HEK293 (cell line): ENCODE measurements around the gene USP19.

ENCODE experiments used
- CTCF ChIA-PET: fragments of 350-600 bp; formaldehyde crosslinking; extraction: SDS; loops from one replicate; lab custom pipeline; 2021; ENCODE audit warnings: antibody characterized with exemption; lab: Yijun Ruan, JAX
- POLR2A ChIA-PET: fragments of 300-600 bp; formaldehyde crosslinking; extraction: SDS; loops from one replicate; lab custom pipeline; 2020; ENCODE audit warnings: antibody characterized with exemption, inconsistent platforms; lab: Yijun Ruan, JAX
- H3K27ac ChIP-seq: fragments of 200-500 bp; sonication (Bioruptor generic); 2 replicates; pipeline ENCODE4 v1.5.1; 2014; ENCODE audit warnings: low read depth, low read length, control low read depth, inconsistent platforms; ENCODE audit errors: extremely low read depth
- H3K36me3 ChIP-seq, 2 experiments: fragments of 200-500 bp in 1 of 2; sonication (Bioruptor generic) in 1 of 2; 1 replicate in 1 of 2; 2 replicates in 1 of 2; pipeline ENCODE4 v1.5.1; 2014 to 2017; ENCODE audit warnings: inconsistent platforms in 2 of 2, low read length in 2 of 2; ENCODE audit not compliant: control insufficient read depth in 2 of 2, insufficient read depth in 1 of 2
- H3K4me1 ChIP-seq: fragments of 200-500 bp; sonication (Bioruptor generic); 2 replicates; pipeline ENCODE4 v1.5.1; 2014; ENCODE audit warnings: mild to moderate bottlenecking, low read length, inconsistent platforms; ENCODE audit not compliant: control insufficient read depth, insufficient read depth
- H3K4me3 ChIP-seq: 2 replicates; pipeline ENCODE4 v1.5.1; 2011; ENCODE audit warnings: low read depth, mild to moderate bottlenecking, control low read depth, low read length, moderate library complexity
- H3K9me3 ChIP-seq: fragments of 200-500 bp; sonication (Bioruptor generic); 2 replicates; pipeline ENCODE4 v1.5.1; 2014; ENCODE audit warnings: low read depth, low read length, inconsistent platforms; ENCODE audit not compliant: control insufficient read depth, insufficient read depth
- EGR2 ChIP-seq: fragments of 450-650 bp; formaldehyde crosslinking; IDR thresholded peaks from 2 replicates; pipeline ENCODE4 v1.5.1; 2016; ENCODE audit warnings: low read depth, missing biosample characterization, missing genetic modification characterization
- GLI4 ChIP-seq: fragments of 450-650 bp; formaldehyde crosslinking; IDR thresholded peaks from 2 replicates; pipeline ENCODE4 v1.5.1; 2016; ENCODE audit warnings: missing biosample characterization, missing genetic modification characterization
- GLIS2 ChIP-seq: fragments of 450-650 bp; formaldehyde crosslinking; IDR thresholded peaks from 2 replicates; pipeline ENCODE4 v1.5.1; 2016; ENCODE audit warnings: missing biosample characterization, missing genetic modification characterization
- HOXC10 ChIP-seq: sonication (generic); formaldehyde crosslinking; IDR thresholded peaks from 2 replicates; pipeline ENCODE4 v1.8.1; 2023; ENCODE audit warnings: mild to moderate bottlenecking, missing genetic modification reagents
- INSM2 ChIP-seq: fragments of 450-650 bp; formaldehyde crosslinking; IDR thresholded peaks from 2 replicates; pipeline ENCODE4 v1.5.1; 2016; ENCODE audit warnings: missing biosample characterization, missing genetic modification characterization
- KLF7 ChIP-seq: fragments of 450-650 bp; formaldehyde crosslinking; IDR thresholded peaks from 2 replicates; pipeline ENCODE4 v1.5.1; 2016; ENCODE audit warnings: missing biosample characterization, missing genetic modification characterization, borderline replicate concordance
- PRDM6 ChIP-seq: fragments of 450-650 bp; formaldehyde crosslinking; IDR thresholded peaks from 2 replicates; pipeline ENCODE4 v1.5.1; 2017; ENCODE audit warnings: missing biosample characterization, missing genetic modification characterization
- TCF7L2 ChIP-seq: IDR thresholded peaks from 2 replicates; pipeline ENCODE4 v1.6.1; 2011; ENCODE audit warnings: low read depth, mild to moderate bottlenecking, inconsistent platforms, low read length, moderate library complexity, borderline replicate concordance
- ZNF138 ChIP-seq: fragments of 450-650 bp; formaldehyde crosslinking; IDR thresholded peaks from 2 replicates; pipeline ENCODE4 v1.5.1; 2016; ENCODE audit warnings: missing biosample characterization, missing genetic modification characterization, borderline replicate concordance
- ZNF16 ChIP-seq: fragments of 450-650 bp; formaldehyde crosslinking; IDR thresholded peaks from 2 replicates; pipeline ENCODE4 v1.5.1; 2016; ENCODE audit warnings: low read depth, missing biosample characterization, missing genetic modification characterization
- ZNF214 ChIP-seq: fragments of 450-650 bp; formaldehyde crosslinking; IDR thresholded peaks from 2 replicates; pipeline ENCODE4 v1.5.1; 2017; ENCODE audit warnings: missing biosample characterization, mild to moderate bottlenecking, missing genetic modification characterization, borderline replicate concordance
- ZNF248 ChIP-seq: fragments of 450-650 bp; formaldehyde crosslinking; IDR thresholded peaks from 2 replicates; pipeline ENCODE4 v1.5.1; 2017; ENCODE audit warnings: missing biosample characterization, missing genetic modification characterization
- ZNF302 ChIP-seq: fragments of 450-650 bp; formaldehyde crosslinking; IDR thresholded peaks from 2 replicates; pipeline ENCODE4 v1.5.1; 2016; ENCODE audit warnings: missing biosample characterization, missing genetic modification characterization, low read depth
- ZNF423 ChIP-seq: fragments of 450-650 bp; formaldehyde crosslinking; IDR thresholded peaks from 2 replicates; pipeline ENCODE4 v1.5.1; 2016; ENCODE audit warnings: missing biosample characterization, missing genetic modification characterization
- ZNF426 ChIP-seq: fragments of 450-650 bp; formaldehyde crosslinking; IDR thresholded peaks from 2 replicates; pipeline ENCODE4 v1.5.1; 2017; ENCODE audit warnings: missing biosample characterization, missing genetic modification characterization, mild to moderate bottlenecking, inconsistent platforms, moderate library complexity
- ZNF513 ChIP-seq: fragments of 450-650 bp; IDR thresholded peaks from 2 replicates; pipeline ENCODE4 v1.5.1; 2018; ENCODE audit warnings: missing biosample characterization, missing genetic modification characterization
- ZNF560 ChIP-seq: fragments of 450-650 bp; formaldehyde crosslinking; IDR thresholded peaks from 2 replicates; pipeline ENCODE4 v1.5.1; 2017; ENCODE audit warnings: missing biosample characterization, missing genetic modification characterization, borderline replicate concordance
- ZNF561 ChIP-seq: fragments of 450-650 bp; IDR thresholded peaks from 2 replicates; pipeline ENCODE4 v1.5.1; 2018; ENCODE audit warnings: missing biosample characterization, missing genetic modification characterization, borderline replicate concordance
- ZNF792 ChIP-seq: fragments of 450-650 bp; formaldehyde crosslinking; IDR thresholded peaks from 2 replicates; pipeline ENCODE4 v1.5.1; 2016; ENCODE audit warnings: missing biosample characterization, missing genetic modification characterization
- ZNF830 ChIP-seq: fragments of 450-650 bp; IDR thresholded peaks from 2 replicates; pipeline ENCODE4 v1.5.0; 2018; ENCODE audit warnings: missing biosample characterization, missing genetic modification characterization, low read depth, mild to moderate bottlenecking, moderate library complexity
- ZXDB ChIP-seq: fragments of 450-650 bp; formaldehyde crosslinking; IDR thresholded peaks from 2 replicates; pipeline ENCODE4 v1.5.1; 2016; ENCODE audit warnings: missing biosample characterization, missing genetic modification characterization

Gene USP19

GRCh38 chr3:49111347-49111746 lies 9.3 kb downstream of the USP19 start:
- H3K36me3 ChIP-seq, result peaks cover 4 to 89% of the 10 kb centered on the region in 2 experiments; a peak in 2 of 3 replicates
- H3K27ac ChIP-seq, result no peak overlapping the region
- CTCF ChIA-PET, result no interaction called here
- POLR2A ChIA-PET, result interaction anchor here (0.6 to 1.3 kb wide), 2 partner anchors 18 to 148 kb away, joined by 3 to 5 read pairs; partner anchors contain the start of gene QRICH1
- H3K9me3 ChIP-seq, result no peaks in the 10 kb centered on the region
- no peak overlapping the region for H3K4me3 ChIP-seq
- TF ChIP-seq HOXC10 (CRISPR knock-in tag) (no peak), ZNF560 (tag by site-specific recombination) (no peak)
- TF ChIP-seq, all 188 proteins: peak for 0
- no peaks in the 10 kb centered on the region for H3K4me1 ChIP-seq

DNA sequence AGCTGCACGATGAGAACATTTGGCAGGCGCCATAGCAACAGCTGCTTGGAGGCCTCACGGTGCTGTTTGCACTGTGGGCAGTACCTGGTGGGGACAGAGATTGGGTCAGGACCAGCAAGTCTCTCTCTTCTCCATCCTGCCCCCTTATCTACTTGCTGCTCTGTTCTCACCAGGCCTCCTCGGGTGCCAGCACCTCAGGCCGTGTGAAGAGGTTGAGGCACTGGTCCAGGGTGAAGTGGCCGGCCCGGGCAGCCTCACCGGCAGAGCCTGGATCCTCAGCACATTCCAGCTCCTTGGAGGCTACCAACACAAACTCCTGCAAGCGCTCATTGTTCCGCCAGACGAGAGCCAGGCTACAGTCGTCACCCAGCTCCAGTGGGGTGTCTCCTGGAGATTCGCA lies 9.8 kb downstream of the USP19 start:
- ChIA-PET POLR2A (interaction anchor here (1.3 kb wide), 1 partner anchor 17 kb away, joined by 5 read pairs; the partner anchor contains the start of gene QRICH1), CTCF (no interaction called here)
- no peak for TF ChIP-seq GLI4 (tag by site-specific recombination)
- no peak for TF ChIP-seq TCF7L2
- no peak for TF ChIP-seq ZXDB (tag by site-specific recombination)
- no peak for TF ChIP-seq PRDM6 (tag by site-specific recombination)
- no peak for TF ChIP-seq EGR2 (tag by site-specific recombination)
- no peak for TF ChIP-seq ZNF830
- TF ChIP-seq ZNF214, result no peak
- TF ChIP-seq ZNF426 (tag by site-specific recombination), result no peak
- TF ChIP-seq ZNF302 (tag by site-specific recombination), result no peak
- TF ChIP-seq HOXC10 (CRISPR knock-in tag), result no peak
- no peak for TF ChIP-seq ZNF16 (tag by site-specific recombination)
- TF ChIP-seq ZNF248 (tag by site-specific recombination), result no peak
- no peak for TF ChIP-seq ZNF423
- TF ChIP-seq INSM2 (tag by site-specific recombination), result no peak
- no peak for TF ChIP-seq ZNF792 (tag by site-specific recombination)
- no peak for TF ChIP-seq KLF7 (tag by site-specific recombination)
- no peak for TF ChIP-seq ZNF561
- no peak for TF ChIP-seq ZNF138 (tag by site-specific recombination)
- no peak overlapping the region for H3K27ac ChIP-seq
- no peaks in the 10 kb centered on the region for H3K4me1 ChIP-seq
- H3K9me3 ChIP-seq, result no peaks in the 10 kb centered on the region
- no peak overlapping the region for H3K4me3 ChIP-seq
- H3K36me3 ChIP-seq, result peaks cover 4 to 88% of the 10 kb centered on the region in 2 experiments; a peak in 2 of 3 replicates

DNA sequence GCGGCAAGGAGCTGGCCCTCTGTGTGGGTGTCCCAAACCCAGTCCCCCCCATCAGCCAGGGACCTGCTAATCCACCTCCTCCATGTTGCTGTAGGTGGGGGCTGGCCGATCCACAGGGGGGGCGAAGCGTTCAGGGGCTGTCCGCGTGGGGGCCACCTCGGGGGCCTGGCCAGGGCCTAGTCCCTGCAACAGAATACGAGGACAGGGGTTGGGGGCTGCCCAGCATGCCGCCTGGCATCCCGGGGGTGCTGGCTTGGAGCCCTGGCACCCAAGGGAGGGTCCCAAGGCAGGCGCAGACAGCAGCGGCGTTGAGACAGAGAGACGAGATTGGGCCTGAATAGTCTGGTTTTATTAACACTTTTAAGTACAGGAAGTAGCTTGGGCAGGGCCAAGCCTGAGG lies 12.3 kb downstream of the USP19 start:
- Histone ChIP-seq H3K4me3 (no peak overlapping the region), H3K36me3 (peaks cover 0 to 69% of the 10 kb centered on the region in 2 experiments; a peak in 2 of 3 replicates), H3K4me1 (no peaks in the 10 kb centered on the region), H3K27ac (no peak overlapping the region), H3K9me3 (no peaks in the 10 kb centered on the region)
- ChIA-PET POLR2A (interaction anchor here (2.3 to 5.8 kb wide), 2 partner anchors 12 to 14 kb away, joined by 11 to 26 read pairs; partner anchors contain the start of genes QRICH1 and USP19), CTCF (no interaction called here)
- TF ChIP-seq ZNF513 (tag by site-specific recombination) (no peak), GLIS2 (peak; percentile 51)
